ENCODE data around the gene PET117. TPM values are rescaled to one million over a fixed set of nuclear protein-coding genes. Genes with fewer than 3 reads are reported as not detected.

The PET117 gene
- total and polyA plus RNA-seq, 2 donors (not counting 3 experiments of a cell fraction or from before 2014, with no cell fraction given), result 4.6 to 11.4 TPM

DNA sequence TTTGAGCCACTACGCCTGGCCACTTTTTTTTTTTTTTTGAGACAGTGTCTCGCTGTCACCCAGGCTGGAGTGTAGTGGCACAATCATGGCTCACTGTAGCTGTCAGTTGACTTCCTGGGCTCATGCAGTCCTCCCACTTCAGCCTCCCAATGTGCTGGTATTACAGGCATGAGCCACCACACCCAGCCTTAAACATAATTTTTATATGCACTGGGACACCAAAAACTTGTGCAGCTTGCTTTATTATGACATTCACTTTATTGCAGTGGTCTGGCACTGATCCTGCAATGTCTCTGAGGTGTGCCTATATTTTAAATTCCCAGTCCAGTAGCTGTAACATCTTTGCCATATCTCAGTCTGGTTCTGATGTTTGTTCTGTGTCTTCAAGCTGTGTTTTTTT, 34.7 kb downstream of the PET117 start:
- POLR2A ChIA-PET, result no interaction called here
- H3K4me1 ChIP-seq (ENCODE audit: control insufficient read depth, extremely low read depth, insufficient read depth, low read length), result no peaks in the 10 kb centered on the region
- no peak overlapping the region for H3K27ac ChIP-seq (ENCODE audit: insufficient read depth, low read depth, low read length)
- DNase-seq (ENCODE audit: low read depth, low spot score) (no peak), FAIRE-seq (no peak)
- no peak overlapping the region for H2AFZ ChIP-seq (ENCODE audit: low read depth, low read length)
- intact Hi-C loops (cut with micrococcal nuclease) (no loop called here), dilution Hi-C loops (cut with MboI; ENCODE audit: extremely low pct_ligation_motif_present, low sequenced_read_pairs) (no loop called here)
- H3K9ac ChIP-seq (replicated peaks; ENCODE audit: extremely low read depth, insufficient read depth, low read length), result no peak overlapping the region
- no peaks in the 10 kb centered on the region for H4K20me1 ChIP-seq (replicated peaks; ENCODE audit: control insufficient read depth, extremely low read depth, insufficient read depth, low read length)
- H3K9me3 ChIP-seq (replicated peaks; ENCODE audit: control insufficient read depth, insufficient read depth, low read length), result no peaks in the 10 kb centered on the region
- H3K27me3 ChIP-seq (ENCODE audit: control insufficient read depth in 2 of 2, insufficient read depth in 2 of 2, low read length in 2 of 2), result no peaks in the 10 kb centered on the region
- CTCF ChIA-PET, result interaction anchor here (1.2 kb wide), 1 partner anchor 12 kb away, joined by 5 read pairs; no protein-coding TSS in a partner anchor
- H3K9me1 ChIP-seq (replicated peaks; ENCODE audit: control insufficient read depth, extremely low read depth, insufficient read depth, low read length), result no peaks in the 10 kb centered on the region
- no TSS peak for BruUV-seq (replicated peaks)
- H3K79me2 ChIP-seq (ENCODE audit: control insufficient read depth, insufficient read depth, low read length), result no peaks in the 10 kb centered on the region
- H3K4me3 ChIP-seq (replicated peaks in 1 of 3; ENCODE audit: insufficient read depth in 1 of 3, low read depth in 1 of 3, low read length in 3 of 3), result no peak overlapping the region
- TF ChIP-seq, protein P1, sequence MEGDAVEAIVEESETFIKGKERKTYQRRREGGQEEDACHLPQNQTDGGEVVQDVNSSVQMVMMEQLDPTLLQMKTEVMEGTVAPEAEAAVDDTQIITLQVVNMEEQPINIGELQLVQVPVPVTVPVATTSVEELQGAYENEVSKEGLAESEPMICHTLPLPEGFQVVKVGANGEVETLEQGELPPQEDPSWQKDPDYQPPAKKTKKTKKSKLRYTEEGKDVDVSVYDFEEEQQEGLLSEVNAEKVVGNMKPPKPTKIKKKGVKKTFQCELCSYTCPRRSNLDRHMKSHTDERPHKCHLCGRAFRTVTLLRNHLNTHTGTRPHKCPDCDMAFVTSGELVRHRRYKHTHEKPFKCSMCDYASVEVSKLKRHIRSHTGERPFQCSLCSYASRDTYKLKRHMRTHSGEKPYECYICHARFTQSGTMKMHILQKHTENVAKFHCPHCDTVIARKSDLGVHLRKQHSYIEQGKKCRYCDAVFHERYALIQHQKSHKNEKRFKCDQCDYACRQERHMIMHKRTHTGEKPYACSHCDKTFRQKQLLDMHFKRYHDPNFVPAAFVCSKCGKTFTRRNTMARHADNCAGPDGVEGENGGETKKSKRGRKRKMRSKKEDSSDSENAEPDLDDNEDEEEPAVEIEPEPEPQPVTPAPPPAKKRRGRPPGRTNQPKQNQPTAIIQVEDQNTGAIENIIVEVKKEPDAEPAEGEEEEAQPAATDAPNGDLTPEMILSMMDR (IDR thresholded peaks at IDR 0.05; ENCODE audit: extremely low read depth in 1 of 2, insufficient read depth in 1 of 2, low read depth in 1 of 2, low read length in 2 of 2), result no peak
- no peak for TF ChIP-seq MAX (IDR thresholded peaks at IDR 0.05; ENCODE audit: insufficient read depth, insufficient read length)
- TF ChIP-seq MYC (IDR thresholded peaks at IDR 0.05; ENCODE audit: low read depth, low read length), result no peak
- TF ChIP-seq JUN (IDR thresholded peaks at IDR 0.05; ENCODE audit: borderline replicate concordance, insufficient read depth, insufficient read length, low read depth), result no peak
- no peak for TF ChIP-seq EZH2 (IDR thresholded peaks at IDR 0.05; ENCODE audit: borderline replicate concordance, low read depth, low read length, severe bottlenecking)
- no peak for TF ChIP-seq GATA2 (IDR thresholded peaks at IDR 0.05; ENCODE audit: insufficient read depth, insufficient read length, low read depth, low read length)
- TF ChIP-seq POLR2A (IDR thresholded peaks at IDR 0.05; ENCODE audit: low read depth, low read length), result no peak
- no peak for TF ChIP-seq POLR2AphosphoS5 (IDR thresholded peaks at IDR 0.05; ENCODE audit: insufficient read depth, low read depth, low read length)
- no peak for TF ChIP-seq FOS (IDR thresholded peaks at IDR 0.05; ENCODE audit: borderline replicate concordance, insufficient read depth, low read length)
- peaks cover 0 to 4% of the 10 kb centered on the region in 2 experiments for H3K36me3 ChIP-seq (ENCODE audit: control insufficient read depth in 2 of 2, extremely low read depth in 1 of 2, insufficient read depth in 2 of 2, low read length in 2 of 2)
- H3K4me2 ChIP-seq (ENCODE audit: insufficient read depth, low read length), result no peak overlapping the region

Measured in endothelial cell of umbilical vein (primary cell).